HL-60 (cell line): ENCODE data around the gene ADAMTSL4.

Experiments
- DNase-seq, 2 experiments: peaks; one replicate each; pipeline ENCODE4 v3.0.0-alpha.2; 2010 to 2020; ENCODE audit warnings: low read depth in 1 of 2, low spot score in 1 of 2
- H3K27ac ChIP-seq: fragments of 250-450 bp; sonication (Bioruptor Pico); replicated peaks from 2 replicates; pipeline ENCODE4 v1.5.1; 2020; ENCODE audit warnings: mild to moderate bottlenecking, moderate library complexity
- H3K27me3 ChIP-seq: fragments of 250-450 bp; sonication (Bioruptor Pico); 2 replicates; pipeline ENCODE4 v1.5.1; 2021; ENCODE audit warnings: mild to moderate bottlenecking, moderate library complexity; ENCODE audit not compliant: insufficient read depth, poor library complexity, severe bottlenecking
- H3K4me3 ChIP-seq: replicated peaks from 2 replicates; pipeline ENCODE4 v1.5.1; 2011; ENCODE audit warnings: mild to moderate bottlenecking, control low read depth, low read length; ENCODE audit not compliant: insufficient read depth
- GABPA ChIP-seq: IDR thresholded peaks from 2 replicates; pipeline ENCODE4 v1.6.1; 2012; ENCODE audit warnings: low read depth
- POLR2AphosphoS5 ChIP-seq: IDR thresholded peaks from 2 replicates; pipeline ENCODE4 v1.6.1; 2012; ENCODE audit warnings: low read depth
- REST ChIP-seq: IDR thresholded peaks from 2 replicates; pipeline ENCODE4 v1.6.1; 2012; ENCODE audit warnings: low read depth; ENCODE audit not compliant: insufficient replicate concordance
- SPI1 ChIP-seq: IDR thresholded peaks from 2 replicates; pipeline ENCODE4 v1.6.1; 2012; ENCODE audit warnings: low read depth, mild to moderate bottlenecking, borderline replicate concordance
- TF ChIP-seq, protein P1 (sequence below): IDR thresholded peaks from one replicate; pipeline ENCODE4 v1.5.1; 2011; ENCODE audit warnings: low read length, control low read depth, inconsistent platforms; ENCODE audit not compliant: insufficient read depth

The ADAMTSL4 gene

GRCh38 chr1:150512846-150513245 is 36.4 kb upstream of the ADAMTSL4 start:
- Histone ChIP-seq H3K27me3 (no peaks in the 10 kb centered on the region), H3K27ac (no peak overlapping the region), H3K4me3 (no peak overlapping the region)
- DNase-seq, result no peak
- TF ChIP-seq GABPA, result no peak
- TF ChIP-seq, protein P1, sequence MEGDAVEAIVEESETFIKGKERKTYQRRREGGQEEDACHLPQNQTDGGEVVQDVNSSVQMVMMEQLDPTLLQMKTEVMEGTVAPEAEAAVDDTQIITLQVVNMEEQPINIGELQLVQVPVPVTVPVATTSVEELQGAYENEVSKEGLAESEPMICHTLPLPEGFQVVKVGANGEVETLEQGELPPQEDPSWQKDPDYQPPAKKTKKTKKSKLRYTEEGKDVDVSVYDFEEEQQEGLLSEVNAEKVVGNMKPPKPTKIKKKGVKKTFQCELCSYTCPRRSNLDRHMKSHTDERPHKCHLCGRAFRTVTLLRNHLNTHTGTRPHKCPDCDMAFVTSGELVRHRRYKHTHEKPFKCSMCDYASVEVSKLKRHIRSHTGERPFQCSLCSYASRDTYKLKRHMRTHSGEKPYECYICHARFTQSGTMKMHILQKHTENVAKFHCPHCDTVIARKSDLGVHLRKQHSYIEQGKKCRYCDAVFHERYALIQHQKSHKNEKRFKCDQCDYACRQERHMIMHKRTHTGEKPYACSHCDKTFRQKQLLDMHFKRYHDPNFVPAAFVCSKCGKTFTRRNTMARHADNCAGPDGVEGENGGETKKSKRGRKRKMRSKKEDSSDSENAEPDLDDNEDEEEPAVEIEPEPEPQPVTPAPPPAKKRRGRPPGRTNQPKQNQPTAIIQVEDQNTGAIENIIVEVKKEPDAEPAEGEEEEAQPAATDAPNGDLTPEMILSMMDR, result no peak
- no peak for TF ChIP-seq REST
- TF ChIP-seq POLR2AphosphoS5, result no peak
- no peak for TF ChIP-seq SPI1

DNA sequence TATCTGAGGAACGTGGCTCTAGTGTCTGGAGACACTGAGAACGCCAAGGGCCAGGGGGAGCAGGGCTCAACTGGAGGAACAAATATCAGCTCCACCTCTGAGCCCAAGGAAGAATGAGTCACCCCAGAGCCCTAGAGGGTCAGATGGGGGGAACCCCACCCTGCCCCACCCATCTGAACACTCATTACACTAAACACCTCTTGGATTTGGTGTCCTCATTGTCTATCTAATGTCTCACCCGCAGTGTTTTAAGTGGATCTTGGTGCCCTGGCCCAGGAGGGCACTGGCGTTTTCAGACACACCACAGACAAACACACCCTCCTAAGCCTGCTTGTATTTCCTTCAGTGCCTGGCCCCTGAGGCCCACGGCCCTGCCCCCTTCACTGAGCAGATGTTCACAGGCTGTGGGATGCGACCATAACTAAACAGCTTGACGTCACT is 35.8 kb upstream of the ADAMTSL4 start:
- no peak for DNase-seq
- H3K27ac ChIP-seq, result no peak overlapping the region
- H3K4me3 ChIP-seq, result no peak overlapping the region
- H3K27me3 ChIP-seq, result no peaks in the 10 kb centered on the region
- TF ChIP-seq SPI1 (no peak), POLR2AphosphoS5 (no peak), GABPA (no peak), REST (no peak)
- TF ChIP-seq, protein P1, result no peak

GRCh38 chr1:150514260-150514659 is 34.9 kb upstream of the ADAMTSL4 start:
- no peak for TF ChIP-seq POLR2AphosphoS5
- TF ChIP-seq GABPA, result no peak
- Histone ChIP-seq H3K27me3 (no peaks in the 10 kb centered on the region), H3K4me3 (no peak overlapping the region), H3K27ac (no peak overlapping the region)
- no peak for DNase-seq

DNA sequence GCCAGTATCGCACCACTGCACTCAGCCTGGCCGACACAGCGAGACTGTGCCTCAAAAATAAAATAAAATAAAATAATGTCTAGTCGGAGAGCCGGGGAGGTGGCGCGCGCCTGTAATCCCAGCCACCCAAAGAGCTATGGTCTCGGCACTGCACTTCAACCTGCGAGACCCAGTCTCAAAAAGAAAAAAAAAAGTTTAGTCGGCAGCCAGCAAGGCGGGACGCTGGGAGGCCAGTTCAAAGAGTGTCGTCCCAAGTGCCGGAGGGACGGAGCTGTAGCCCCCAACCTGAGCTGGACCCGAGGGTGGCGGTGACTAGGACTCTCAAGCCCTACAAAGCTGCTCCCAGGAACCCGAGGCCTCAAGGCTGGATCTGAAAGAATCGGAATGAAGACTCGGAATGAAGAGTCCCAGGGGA is 34.3 kb upstream of the ADAMTSL4 start:
- H3K4me3 ChIP-seq, result peak overlapping the region; percentile 61
- no peak for DNase-seq
- no peaks in the 10 kb centered on the region for H3K27me3 ChIP-seq
- peak overlapping the region; percentile 22; the same call in 1 of the 2 replicates for H3K27ac ChIP-seq
- TF ChIP-seq POLR2AphosphoS5 (no peak), REST (no peak), SPI1 (no peak), GABPA (no peak)
- TF ChIP-seq, protein P1, result no peak
